Measurements from ENCODE around the gene KIF3B.
A peak's percentile ranks its signal among the peaks of the same experiment; 100 is the strongest.
"Not testable (repeated sequence)": the region's sequence is repeated elsewhere in the genome, so short reads cannot be mapped to it uniquely, and the experiment has no call there.

KIF3B gene

DNA sequence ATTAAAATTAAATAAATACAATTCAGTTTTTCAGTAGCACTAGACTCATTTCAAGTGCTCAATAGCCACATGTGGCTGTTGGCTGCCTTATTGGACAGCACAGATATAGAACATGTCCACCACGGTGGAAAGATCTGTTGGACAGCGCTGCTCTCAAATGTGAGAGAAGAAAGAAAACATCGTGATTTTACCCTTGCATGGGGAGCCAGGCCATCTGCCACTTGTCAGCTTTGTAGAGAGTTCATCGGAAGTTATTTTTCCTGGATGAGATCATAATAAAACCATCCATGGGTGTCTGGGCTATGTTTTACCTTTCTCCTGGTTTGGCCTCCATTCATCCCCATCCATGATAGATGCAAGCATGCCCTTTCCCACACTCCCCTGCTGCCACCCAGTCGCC is 5.8 kb upstream of the KIF3B start:
- H3K4me3 ChIP-seq (ENCODE audit: low read depth, low read length), result no peak overlapping the region
- DNase-seq (ENCODE audit: low read depth), result no peak
- TF ChIP-seq, protein P1, sequence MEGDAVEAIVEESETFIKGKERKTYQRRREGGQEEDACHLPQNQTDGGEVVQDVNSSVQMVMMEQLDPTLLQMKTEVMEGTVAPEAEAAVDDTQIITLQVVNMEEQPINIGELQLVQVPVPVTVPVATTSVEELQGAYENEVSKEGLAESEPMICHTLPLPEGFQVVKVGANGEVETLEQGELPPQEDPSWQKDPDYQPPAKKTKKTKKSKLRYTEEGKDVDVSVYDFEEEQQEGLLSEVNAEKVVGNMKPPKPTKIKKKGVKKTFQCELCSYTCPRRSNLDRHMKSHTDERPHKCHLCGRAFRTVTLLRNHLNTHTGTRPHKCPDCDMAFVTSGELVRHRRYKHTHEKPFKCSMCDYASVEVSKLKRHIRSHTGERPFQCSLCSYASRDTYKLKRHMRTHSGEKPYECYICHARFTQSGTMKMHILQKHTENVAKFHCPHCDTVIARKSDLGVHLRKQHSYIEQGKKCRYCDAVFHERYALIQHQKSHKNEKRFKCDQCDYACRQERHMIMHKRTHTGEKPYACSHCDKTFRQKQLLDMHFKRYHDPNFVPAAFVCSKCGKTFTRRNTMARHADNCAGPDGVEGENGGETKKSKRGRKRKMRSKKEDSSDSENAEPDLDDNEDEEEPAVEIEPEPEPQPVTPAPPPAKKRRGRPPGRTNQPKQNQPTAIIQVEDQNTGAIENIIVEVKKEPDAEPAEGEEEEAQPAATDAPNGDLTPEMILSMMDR (IDR thresholded peaks at IDR 0.05; ENCODE audit: low read depth, low read length, missing control alignments), result no peak

DNA sequence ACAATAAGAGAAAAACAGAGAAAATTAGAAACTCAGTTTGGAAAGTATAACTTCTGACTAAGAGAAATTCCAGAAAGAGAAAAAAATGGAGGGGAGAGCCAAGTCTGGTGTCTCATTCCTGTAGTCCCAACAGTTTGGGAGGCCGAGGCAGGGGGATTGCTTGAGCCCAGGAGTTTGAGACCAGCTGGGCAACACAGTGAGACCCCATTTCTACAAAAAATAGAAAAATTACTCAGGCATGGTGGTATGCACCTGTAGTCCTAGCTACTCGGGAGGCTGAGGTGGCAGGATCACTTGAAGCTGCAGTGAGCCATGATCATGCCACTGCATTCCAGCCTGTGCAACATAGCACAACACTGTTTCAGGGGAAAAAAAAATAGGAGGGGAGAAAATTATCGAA is 3.1 kb upstream of the KIF3B start:
- TF ChIP-seq, protein P1 (IDR thresholded peaks at IDR 0.05; ENCODE audit: low read depth, low read length, missing control alignments), result no peak
- no peak for DNase-seq (ENCODE audit: low read depth)
- no peak overlapping the region for H3K4me3 ChIP-seq (ENCODE audit: low read depth, low read length)

DNA sequence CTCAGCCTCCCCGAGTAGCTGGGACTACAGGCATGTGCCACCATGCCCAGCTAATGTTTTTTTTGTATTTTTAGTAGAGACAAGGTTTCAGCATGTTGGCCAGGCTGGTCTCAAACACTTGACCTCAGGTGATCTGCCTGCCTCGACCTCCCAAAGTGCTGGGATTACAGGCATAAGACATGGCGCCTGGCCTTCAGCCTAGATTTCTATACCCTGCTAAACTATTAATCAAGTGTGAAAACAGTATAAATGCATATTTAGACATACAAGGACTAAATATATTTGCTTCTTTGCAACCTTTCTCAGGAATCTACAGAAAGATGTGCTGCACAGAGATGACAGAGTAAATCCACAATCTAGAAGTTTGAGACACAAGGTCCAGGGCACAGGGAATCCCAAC is 2.3 kb upstream of the KIF3B start:
- not testable (repeated sequence) for DNase-seq (ENCODE audit: low read depth); H3K4me3 ChIP-seq (ENCODE audit: low read depth, low read length)

DNA sequence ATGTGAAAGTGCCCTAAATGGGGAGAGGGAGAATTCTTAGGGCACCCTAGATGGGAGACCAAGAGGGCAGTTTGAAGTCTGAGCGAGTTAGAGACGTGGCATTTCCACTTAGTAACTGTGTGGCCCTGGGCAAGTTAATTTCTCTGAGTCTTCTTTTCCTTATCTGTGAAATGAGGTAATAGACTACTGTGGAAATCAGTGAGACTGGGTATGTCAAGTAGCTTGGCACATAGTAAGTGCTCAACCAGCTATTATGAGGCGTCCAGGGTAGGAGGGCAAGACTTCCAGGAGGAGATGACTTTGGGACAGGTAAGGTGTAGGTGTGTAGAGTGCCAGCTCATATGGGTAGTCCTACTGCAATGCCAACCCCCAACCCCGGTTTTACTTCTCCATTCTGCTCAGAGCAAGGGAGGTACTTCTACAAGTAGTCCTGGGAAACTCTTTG is 770 bp downstream of the KIF3B start:
- TF ChIP-seq, protein P1 (IDR thresholded peaks at IDR 0.05; ENCODE audit: low read depth, low read length, missing control alignments), result no peak
- DNase-seq (ENCODE audit: low read depth), result peak; percentile 70
- H3K4me3 ChIP-seq (ENCODE audit: low read depth, low read length), result peak overlapping the region; percentile 100

DNA sequence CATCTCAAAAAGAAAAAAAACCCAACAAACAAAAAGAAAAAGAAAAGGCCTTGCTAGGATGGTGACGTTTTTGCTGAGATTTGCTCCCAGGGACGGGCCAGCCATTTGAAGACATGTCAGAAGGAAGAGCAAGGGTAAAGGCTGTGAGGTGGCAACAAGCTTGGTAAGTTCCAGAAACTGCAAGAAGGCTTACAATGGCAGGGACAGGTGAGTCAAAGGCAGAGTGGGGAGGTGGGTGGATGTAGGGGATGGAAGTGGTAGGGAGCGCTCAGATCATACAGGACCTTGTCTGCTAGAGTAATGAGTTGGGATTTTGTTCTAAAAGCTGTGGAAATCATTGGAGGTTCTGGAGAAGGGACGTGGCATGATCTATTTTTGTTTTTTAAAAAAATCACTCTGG is 4.3 kb downstream of the KIF3B start:
- H3K4me3 ChIP-seq (ENCODE audit: low read depth, low read length), result no peak overlapping the region
- no peak for DNase-seq (ENCODE audit: low read depth)
- TF ChIP-seq, protein P1 (IDR thresholded peaks at IDR 0.05; ENCODE audit: low read depth, low read length, missing control alignments), result no peak

DNA sequence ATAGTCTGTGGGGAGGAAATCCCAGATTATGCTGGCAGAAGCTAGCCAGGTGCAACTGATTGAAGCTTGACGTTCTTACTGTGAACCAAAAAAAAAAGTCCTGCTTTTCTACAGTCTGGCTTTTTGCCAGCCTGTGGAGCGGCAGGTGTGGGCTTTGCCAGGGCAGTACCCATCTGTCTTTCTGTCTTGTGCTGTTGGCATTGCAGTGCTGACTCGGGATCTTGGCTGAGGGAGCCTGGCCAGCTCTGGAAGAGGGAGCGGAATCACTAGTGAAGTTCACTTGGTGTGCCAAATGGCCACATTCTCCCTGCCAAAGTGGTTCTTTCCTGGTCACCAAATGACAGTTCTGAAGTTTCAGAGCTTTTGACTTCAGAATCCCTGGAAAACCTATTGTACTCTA is 5.0 kb downstream of the KIF3B start:
- TF ChIP-seq, protein P1 (IDR thresholded peaks at IDR 0.05; ENCODE audit: low read depth, low read length, missing control alignments), result no peak
- no peak for DNase-seq (ENCODE audit: low read depth)

DNA sequence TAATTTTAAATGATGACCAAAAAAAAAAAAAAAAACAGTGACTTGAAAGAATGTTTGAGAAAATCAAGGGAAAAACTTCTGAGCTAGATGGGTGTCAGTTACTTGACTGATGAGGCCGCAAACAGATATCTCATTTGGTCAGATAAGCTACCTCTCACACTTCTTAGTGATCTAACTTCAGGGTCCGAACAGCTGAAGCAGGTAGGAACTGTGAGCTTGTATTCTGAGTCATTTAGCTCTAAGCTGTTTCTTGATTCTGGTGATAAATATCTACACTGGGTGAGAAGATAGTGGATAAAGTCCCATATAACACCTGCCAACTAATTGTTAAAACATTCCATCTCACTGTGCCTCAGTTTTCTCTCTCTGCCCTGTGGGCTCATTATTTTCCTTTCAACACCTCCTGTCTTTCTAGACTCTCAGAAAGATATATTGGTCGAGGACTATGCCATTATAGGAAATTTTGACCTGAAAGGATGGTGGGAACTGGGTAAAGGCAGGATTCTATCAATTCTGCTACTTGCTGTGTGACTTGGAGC is 7.7 kb downstream of the KIF3B start:
- no peak for DNase-seq (ENCODE audit: low read depth)
- H3K4me3 ChIP-seq (ENCODE audit: low read depth, low read length), result peak overlapping the region; percentile 30; the same call in 1 of the 2 replicates
- TF ChIP-seq, protein P1 (IDR thresholded peaks at IDR 0.05; ENCODE audit: low read depth, low read length, missing control alignments), result no peak

More for the DNA sequence above, 5.0 kb downstream of the KIF3B start:
- H3K4me3 ChIP-seq (ENCODE audit: low read depth, low read length), result no peak overlapping the region

Measured in GM12864 (cell line).